ENCODE results near the gene TIMM50.

Gene TIMM50

DNA sequence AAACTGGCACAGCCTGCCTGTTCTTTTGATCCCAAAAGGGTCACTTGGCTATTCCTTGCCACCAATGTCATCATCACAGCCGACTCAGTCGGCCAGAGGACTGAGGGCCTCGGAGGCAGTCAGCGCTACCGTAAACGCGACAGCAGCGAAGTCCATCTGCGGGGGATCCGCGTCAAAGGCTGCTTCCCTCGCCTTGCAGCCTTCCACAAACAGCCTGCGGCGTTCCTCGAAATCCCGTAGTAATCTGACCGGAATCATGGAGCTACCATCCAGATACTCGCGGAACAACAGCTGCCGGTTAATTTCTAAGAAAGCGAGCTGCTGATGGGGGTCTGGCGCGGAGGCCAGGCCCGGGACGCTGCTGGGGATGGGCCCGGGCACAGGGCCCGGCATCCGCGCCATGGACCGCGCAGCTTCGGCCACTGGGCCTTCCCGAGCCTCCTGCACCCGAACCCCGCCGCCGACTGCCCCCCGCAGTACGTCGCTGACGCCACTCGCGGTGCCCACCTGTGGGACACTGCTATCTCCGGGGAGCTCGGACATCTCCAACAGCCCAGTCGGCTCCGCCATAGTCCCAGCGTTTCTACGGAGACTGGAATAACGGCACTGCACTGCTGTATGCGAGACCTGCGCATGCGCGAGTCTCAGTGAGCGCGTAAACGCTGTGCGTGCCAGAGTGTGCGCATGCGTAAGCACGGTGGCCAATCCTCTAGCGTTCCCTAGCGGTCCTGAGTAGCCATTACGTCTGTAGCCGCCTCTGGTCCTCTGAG, 51.8 kb downstream of the TIMM50 start, which contains the start of gene EID2B:
TSS of gene EID2B (minus strand) at position 620 of the 770 bp plus-strand sequence. CDS start at position 570, 50 bp downstream.
- TF ChIP-seq, protein P1, sequence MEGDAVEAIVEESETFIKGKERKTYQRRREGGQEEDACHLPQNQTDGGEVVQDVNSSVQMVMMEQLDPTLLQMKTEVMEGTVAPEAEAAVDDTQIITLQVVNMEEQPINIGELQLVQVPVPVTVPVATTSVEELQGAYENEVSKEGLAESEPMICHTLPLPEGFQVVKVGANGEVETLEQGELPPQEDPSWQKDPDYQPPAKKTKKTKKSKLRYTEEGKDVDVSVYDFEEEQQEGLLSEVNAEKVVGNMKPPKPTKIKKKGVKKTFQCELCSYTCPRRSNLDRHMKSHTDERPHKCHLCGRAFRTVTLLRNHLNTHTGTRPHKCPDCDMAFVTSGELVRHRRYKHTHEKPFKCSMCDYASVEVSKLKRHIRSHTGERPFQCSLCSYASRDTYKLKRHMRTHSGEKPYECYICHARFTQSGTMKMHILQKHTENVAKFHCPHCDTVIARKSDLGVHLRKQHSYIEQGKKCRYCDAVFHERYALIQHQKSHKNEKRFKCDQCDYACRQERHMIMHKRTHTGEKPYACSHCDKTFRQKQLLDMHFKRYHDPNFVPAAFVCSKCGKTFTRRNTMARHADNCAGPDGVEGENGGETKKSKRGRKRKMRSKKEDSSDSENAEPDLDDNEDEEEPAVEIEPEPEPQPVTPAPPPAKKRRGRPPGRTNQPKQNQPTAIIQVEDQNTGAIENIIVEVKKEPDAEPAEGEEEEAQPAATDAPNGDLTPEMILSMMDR (IDR thresholded peaks at IDR 0.05) = peak; percentile 97

GRCh38 chr19:39533003-39533512, 52.4 kb downstream of the TIMM50 start:
- TF ChIP-seq, protein P1 (IDR thresholded peaks at IDR 0.05) = no peak

DNA sequence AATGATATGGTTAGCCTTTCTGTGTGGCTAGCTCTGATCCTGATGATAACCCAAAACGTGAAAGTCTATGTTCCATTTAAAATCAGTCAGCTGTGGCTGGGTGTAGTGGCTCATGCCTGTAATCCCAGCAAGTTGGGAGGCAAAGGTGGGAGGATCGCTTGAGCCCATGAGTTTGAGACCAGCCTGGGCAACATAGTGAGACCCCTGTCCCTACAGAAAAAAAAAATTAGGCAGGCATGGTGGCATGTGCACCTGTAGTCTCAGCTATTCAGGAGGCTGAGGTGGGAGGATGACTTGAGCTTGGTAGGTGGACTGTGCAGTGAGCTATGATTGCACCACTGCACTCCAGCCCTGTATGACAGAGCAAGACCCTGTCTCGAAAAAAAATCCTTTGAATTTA, 53.2 kb downstream of the TIMM50 start:
- TF ChIP-seq, protein P1 (IDR thresholded peaks at IDR 0.05) = no peak

GRCh38 chr19:39539165-39539517, 58.5 kb downstream of the TIMM50 start:
- TF ChIP-seq, protein P1 (IDR thresholded peaks at IDR 0.05) = no peak

- TF ChIP-seq, protein P1 (IDR thresholded peaks at IDR 0.05) = peak; percentile 76
Measured at GRCh38 chr19:39539518-39540332, 59.1 kb downstream of the TIMM50 start, which contains the start of gene EID2. Gene EID2, minus strand, starts transcription at chr19:39540161. Its CDS starts 82 bp downstream, at chr19:39540079.

DNA sequence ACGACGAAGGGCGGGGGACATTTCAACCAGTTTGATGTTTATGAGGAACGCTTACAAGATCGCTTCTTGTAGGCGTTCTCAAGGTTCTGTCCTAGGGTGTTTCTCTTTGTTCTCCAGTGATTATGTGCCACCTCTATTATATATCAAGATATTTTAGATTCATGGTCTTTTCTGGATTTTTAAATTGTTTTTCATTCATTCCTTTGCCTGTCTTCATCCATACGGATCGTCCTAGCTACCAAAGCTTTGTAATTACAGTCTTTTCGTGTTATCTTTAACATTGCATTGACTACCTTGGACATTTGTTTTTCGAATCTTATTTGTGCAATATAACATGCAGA, 59.7 kb downstream of the TIMM50 start:
- TF ChIP-seq, protein P1 (IDR thresholded peaks at IDR 0.05) = no peak; the same call in 1 of the 2 replicates

Data from LNCAP (cell line).